ENCODE data around the gene PTPN22. TPM values are rescaled to one million over a fixed set of nuclear protein-coding genes. Genes with fewer than 3 reads are reported as not detected.

The PTPN22 gene
- total and polyA plus RNA-seq, 7 donors = 0.71 to 4.4 (median 1.8) TPM

GRCh38 chr1:113808450-113809195 is 62.9 kb downstream of the PTPN22 start:
- peaks cover 0 to 45% (median 43%) of the 10 kb centered on the region in 4 donors for H3K4me1 ChIP-seq
- DNase-seq = no peak
- no peak overlapping the region for H3K4me3 ChIP-seq
- H3K27ac ChIP-seq = peak overlapping the region in 1 of 4 donors; percentile 98
- no peaks in the 10 kb centered on the region for H3K36me3 ChIP-seq
- intact Hi-C loops (cut with DNase I) = no loop called here
- WGBS, 2 donors = 81 to 90% methylated on average over 4 of the region's 4 CpGs
- no peaks in the 10 kb centered on the region for H3K27me3 ChIP-seq
- no peaks in the 10 kb centered on the region for H3K9me3 ChIP-seq
- TF ChIP-seq, protein P1, sequence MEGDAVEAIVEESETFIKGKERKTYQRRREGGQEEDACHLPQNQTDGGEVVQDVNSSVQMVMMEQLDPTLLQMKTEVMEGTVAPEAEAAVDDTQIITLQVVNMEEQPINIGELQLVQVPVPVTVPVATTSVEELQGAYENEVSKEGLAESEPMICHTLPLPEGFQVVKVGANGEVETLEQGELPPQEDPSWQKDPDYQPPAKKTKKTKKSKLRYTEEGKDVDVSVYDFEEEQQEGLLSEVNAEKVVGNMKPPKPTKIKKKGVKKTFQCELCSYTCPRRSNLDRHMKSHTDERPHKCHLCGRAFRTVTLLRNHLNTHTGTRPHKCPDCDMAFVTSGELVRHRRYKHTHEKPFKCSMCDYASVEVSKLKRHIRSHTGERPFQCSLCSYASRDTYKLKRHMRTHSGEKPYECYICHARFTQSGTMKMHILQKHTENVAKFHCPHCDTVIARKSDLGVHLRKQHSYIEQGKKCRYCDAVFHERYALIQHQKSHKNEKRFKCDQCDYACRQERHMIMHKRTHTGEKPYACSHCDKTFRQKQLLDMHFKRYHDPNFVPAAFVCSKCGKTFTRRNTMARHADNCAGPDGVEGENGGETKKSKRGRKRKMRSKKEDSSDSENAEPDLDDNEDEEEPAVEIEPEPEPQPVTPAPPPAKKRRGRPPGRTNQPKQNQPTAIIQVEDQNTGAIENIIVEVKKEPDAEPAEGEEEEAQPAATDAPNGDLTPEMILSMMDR (IDR thresholded peaks at IDR 0.05) = no peak
- TF ChIP-seq EP300 (IDR thresholded peaks at IDR 0.05) (no peak), POLR2AphosphoS5 (IDR thresholded peaks at IDR 0.05) (no peak), POLR2A (IDR thresholded peaks at IDR 0.05) (no peak)

DNA sequence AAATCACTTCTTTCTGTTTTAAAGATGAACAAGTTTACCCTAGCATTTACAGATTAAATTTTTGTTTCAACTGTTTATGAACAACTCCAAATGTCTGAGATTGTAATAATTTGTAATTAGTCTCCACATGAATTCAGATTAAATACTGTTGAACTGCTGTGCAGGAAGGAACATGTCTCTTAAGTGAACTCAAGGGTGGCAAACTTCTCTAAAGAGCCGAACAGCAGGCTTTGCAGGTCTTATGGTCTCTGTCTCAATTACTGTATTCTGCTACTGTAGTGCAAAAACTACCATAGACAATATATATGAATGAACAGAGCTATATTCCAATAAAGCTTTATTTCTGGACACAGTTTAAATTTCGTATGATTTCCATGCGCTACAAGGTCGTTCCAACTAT is 65.9 kb downstream of the PTPN22 start:
- Histone ChIP-seq H3K27me3 (no peaks in the 10 kb centered on the region), H3K27ac (no peak overlapping the region), H3K4me3 (no peak overlapping the region), H3K36me3 (no peaks in the 10 kb centered on the region), H3K9me3 (no peaks in the 10 kb centered on the region), H3K4me1 (peaks cover 0 to 63% (median 56%) of the 10 kb centered on the region in 4 donors)
- intact Hi-C loops (cut with DNase I) = no loop called here
- whole genome bisulfite sequencing, 2 donors = 86% methylated on average over 4 of the region's 4 CpGs
- DNase-seq = no peak
- TF ChIP-seq EP300 (IDR thresholded peaks at IDR 0.05) (no peak), POLR2AphosphoS5 (IDR thresholded peaks at IDR 0.05) (no peak), POLR2A (IDR thresholded peaks at IDR 0.05) (no peak)
- TF ChIP-seq, protein P1 (IDR thresholded peaks at IDR 0.05) = no peak

GRCh38 chr1:113805256-113805531 is 66.3 kb downstream of the PTPN22 start:
- Histone ChIP-seq H3K9me3 (no peaks in the 10 kb centered on the region), H3K36me3 (no peaks in the 10 kb centered on the region), H3K27me3 (no peaks in the 10 kb centered on the region), H3K4me1 (peaks cover 0 to 62% (median 57%) of the 10 kb centered on the region in 4 donors), H3K27ac (no peak overlapping the region), H3K4me3 (no peak overlapping the region)
- WGBS, 2 donors = 94 to 95% methylated on average over 6 of the region's 6 CpGs
- TF ChIP-seq, protein P1 (IDR thresholded peaks at IDR 0.05) = no peak
- no peak for TF ChIP-seq POLR2A (IDR thresholded peaks at IDR 0.05)
- TF ChIP-seq EP300 (IDR thresholded peaks at IDR 0.05) = no peak
- no peak for TF ChIP-seq POLR2AphosphoS5 (IDR thresholded peaks at IDR 0.05)
- DNase-seq = no peak
- intact Hi-C loops (cut with DNase I) = no loop called here

GRCh38 chr1:113804421-113805255 is 66.9 kb downstream of the PTPN22 start:
- H3K27ac ChIP-seq = peak overlapping the region in 1 of 4 donors; percentile 19
- no peaks in the 10 kb centered on the region for H3K27me3 ChIP-seq
- DNase-seq = no peak
- WGBS, 2 donors = 69 to 79% methylated on average over 8 of the region's 8 CpGs
- TF ChIP-seq, protein P1 (IDR thresholded peaks at IDR 0.05) = no peak
- no peak for TF ChIP-seq POLR2A (IDR thresholded peaks at IDR 0.05)
- TF ChIP-seq POLR2AphosphoS5 (IDR thresholded peaks at IDR 0.05) = no peak
- TF ChIP-seq EP300 (IDR thresholded peaks at IDR 0.05) = no peak
- intact Hi-C loops (cut with DNase I) = no loop called here
- H3K9me3 ChIP-seq = no peaks in the 10 kb centered on the region
- H3K4me1 ChIP-seq = peaks cover 0 to 62% (median 53%) of the 10 kb centered on the region in 4 donors
- no peak overlapping the region for H3K4me3 ChIP-seq
- no peaks in the 10 kb centered on the region for H3K36me3 ChIP-seq

All from sigmoid colon (tissue), 7 donors.